WTC11 (cell line): ENCODE data around the gene SATB1.

Source experiments
- ATF6 ChIP-seq: sonication (generic); formaldehyde crosslinking; IDR thresholded peaks from 2 replicates; pipeline ENCODE4 v1.8.1; 2023; ENCODE audit warnings: mild to moderate bottlenecking, missing genetic modification reagents
- CTCF ChIP-seq: fragments of 200-600 bp; IDR thresholded peaks from 2 replicates; pipeline ENCODE4 v1.8.0; 2022; ENCODE audit warnings: antibody characterized with exemption
- FOXJ3 ChIP-seq: sonication (generic); formaldehyde crosslinking; IDR thresholded peaks from 2 replicates; pipeline ENCODE4 v1.9.0; 2021; ENCODE audit warnings: missing genetic modification reagents, mild to moderate bottlenecking, borderline replicate concordance
- MAX ChIP-seq: sonication (generic); formaldehyde crosslinking; IDR thresholded peaks from 2 replicates; pipeline ENCODE4 v1.8.0; 2022; ENCODE audit warnings: mild to moderate bottlenecking, missing genetic modification reagents
- TEAD1 ChIP-seq: sonication (generic); formaldehyde crosslinking; IDR thresholded peaks from 2 replicates; pipeline ENCODE4 v1.8.0; 2022; ENCODE audit warnings: mild to moderate bottlenecking, missing genetic modification reagents

- no peak for TF ChIP-seq CTCF
- TF ChIP-seq TEAD1 (CRISPR knock-in tag): no peak
- TF ChIP-seq MAX (CRISPR knock-in tag): no peak
- TF ChIP-seq ATF6 (CRISPR knock-in tag): no peak
- no peak for TF ChIP-seq FOXJ3 (CRISPR knock-in tag)
These were observed 52.2 kb downstream of the SATB1 start for GRCh38 chr3:18372786-18373405.
